HG03135 (cell line): ENCODE results near the gene CCDC167.
"Not testable (repeated sequence)": the region's sequence is repeated elsewhere in the genome, so short reads cannot be mapped to it uniquely, and the experiment has no call there.

ENCODE experiments used
- ATAC-seq: cut with Tn5 transposase; IDR thresholded peaks from one replicate; pipeline ENCODE4 v1.9.1; 2021; ENCODE audit warnings: mild to moderate bottlenecking, moderate library complexity; ENCODE audit not compliant: unreplicated experiment

The CCDC167 gene

DNA sequence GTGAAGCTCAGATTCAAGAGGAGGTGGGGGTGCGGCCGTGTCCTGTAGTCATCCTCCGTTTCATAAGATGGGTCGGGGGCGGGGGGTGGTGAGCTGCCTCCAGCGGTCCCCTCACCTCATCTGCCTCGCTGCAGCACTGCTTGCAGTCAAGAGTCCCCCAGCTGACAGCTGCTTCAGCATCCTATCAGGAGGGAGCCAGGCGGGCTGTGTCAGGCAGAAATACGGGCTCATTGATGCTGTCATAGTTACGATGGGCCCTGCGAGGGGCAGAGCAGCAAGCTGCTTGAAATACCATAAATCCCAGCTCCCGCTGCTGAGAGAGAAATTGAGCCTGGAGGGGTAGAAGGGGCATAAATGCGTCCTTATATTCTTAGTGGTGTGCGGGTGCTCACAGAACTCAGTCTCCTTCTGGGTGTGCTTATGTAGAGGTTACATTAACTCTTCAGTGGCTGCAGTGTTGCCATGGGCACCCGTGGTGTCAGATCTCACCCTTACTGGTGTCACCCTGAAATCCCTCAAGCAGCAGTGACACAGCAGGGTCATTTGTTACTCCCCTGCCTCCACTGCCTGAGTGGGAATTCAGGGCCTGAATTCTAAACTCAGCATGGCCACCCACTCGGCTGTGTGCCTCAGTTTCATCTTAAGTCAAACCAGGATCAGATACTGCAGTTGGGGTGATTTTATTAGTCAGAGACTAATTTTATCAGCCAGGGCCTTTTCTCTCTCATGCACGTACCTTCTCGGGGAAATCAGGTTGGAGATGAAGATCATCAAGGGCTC, 21.8 kb downstream of the CCDC167 start:
- ATAC-seq = no peak

DNA sequence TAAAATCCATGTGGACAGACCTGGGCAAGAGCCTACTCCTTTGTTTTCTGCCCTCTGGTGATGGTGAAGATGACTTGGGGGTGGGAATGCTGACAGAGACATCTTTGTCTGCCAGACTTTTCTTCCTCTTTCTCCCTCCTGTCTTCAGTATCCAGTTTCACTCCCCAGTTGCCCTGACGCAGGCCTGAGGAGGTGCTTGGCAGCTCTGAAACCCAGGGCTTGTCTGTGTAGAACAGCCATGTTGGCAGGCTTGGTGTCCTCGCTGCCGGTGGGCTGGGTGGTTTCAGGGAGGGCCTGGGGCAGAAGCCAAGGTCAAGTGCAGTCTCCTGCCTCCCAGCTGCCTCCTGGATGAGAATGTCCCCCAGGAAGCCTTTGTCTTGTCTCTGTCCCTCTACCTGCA, 22.5 kb downstream of the CCDC167 start:
- no peak for ATAC-seq

DNA sequence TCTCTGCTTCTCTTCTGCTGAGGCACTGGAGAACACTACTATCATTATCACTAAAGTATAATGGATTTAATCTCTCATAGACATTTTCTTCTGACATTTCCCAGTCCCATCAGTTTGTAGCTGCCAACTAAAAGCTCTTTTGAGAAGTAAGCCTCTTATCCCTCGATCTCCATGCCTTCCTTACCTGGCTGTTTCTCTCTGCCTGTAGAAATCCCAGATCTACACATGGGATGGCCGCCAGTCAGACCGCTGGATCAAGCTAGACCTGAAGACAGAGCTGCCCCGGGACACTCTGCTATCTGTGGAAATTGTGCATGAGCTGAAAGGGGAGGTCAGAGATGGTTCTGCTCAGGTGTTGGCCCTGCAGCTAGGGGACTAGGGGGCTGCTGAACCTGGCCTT, 25.4 kb downstream of the CCDC167 start:
- ATAC-seq = no peak

DNA sequence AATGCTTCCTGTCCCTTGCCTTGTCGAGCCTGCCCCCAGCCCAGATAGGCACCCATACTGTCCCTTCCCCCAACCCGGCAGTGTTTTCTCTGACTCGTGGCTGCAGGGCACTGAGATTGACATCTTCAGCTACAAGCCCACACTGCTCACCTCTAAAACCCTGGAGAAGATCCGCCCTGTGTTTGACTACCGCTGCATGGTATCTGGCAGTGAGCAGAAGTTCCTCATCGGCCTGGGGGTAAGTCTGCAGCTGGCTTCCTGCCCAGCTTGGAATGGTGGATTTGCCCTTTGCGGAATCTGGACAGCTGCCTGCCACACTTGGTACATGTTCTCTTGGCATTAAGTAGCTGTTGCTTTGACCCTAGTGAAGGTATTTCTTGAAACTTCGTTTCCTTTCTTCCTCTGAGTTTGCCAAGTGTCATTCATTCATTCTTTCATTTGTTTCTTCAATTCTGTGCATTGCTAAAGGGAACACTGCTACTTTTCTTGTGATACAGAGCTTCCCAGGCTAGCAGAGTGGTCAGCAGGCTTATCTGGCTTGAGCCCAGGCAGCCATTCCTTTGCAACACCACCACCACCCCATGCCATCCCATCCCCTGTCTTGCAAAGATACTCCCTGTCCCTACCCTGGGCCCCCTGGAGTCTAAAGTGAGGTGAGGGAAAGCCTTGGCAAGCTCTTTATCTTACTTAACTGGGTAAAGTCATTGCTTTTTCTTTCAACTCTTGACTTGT, 26.2 kb downstream of the CCDC167 start:
- ATAC-seq = no peak

DNA sequence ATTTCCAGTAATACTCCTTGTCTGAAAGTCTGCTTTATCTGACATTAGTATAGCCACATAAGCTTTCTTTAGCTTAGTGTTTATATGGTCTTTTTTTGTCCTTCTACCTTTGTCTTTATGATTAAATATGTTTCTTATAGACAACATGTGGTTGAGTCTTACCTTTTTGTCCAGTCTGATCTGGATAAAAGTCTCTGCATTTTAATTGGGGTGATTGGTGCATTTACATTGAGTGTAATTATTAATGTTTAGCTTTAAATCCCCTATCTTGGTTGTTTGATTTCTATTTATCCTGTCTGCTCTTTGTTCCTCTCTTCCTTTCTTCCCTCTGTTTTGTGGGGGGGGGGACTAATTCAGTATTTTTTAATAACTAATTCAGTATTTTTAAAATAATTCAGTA, 32.0 kb downstream of the CCDC167 start:
- no peak for ATAC-seq

DNA sequence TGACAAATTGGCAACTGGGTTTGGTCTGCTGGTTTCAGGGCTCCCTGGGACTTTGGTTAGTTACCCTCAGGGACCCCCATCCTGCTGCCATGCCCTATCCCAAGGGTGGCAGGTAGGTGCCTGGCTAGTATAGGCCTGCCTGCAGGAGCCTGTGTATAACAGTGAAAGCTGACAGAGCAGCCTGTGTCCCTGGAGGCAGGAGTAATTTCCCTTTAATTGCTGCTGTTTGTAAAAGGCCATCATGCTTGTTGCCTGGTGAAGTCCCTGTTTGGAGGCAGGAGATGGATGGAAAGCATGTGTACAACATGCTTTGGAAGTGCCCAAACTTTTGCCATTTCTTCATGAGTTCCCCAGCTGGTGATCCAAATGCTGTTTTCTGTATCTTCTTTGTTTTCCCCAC, 36.6 kb downstream of the CCDC167 start:
- no peak for ATAC-seq

DNA sequence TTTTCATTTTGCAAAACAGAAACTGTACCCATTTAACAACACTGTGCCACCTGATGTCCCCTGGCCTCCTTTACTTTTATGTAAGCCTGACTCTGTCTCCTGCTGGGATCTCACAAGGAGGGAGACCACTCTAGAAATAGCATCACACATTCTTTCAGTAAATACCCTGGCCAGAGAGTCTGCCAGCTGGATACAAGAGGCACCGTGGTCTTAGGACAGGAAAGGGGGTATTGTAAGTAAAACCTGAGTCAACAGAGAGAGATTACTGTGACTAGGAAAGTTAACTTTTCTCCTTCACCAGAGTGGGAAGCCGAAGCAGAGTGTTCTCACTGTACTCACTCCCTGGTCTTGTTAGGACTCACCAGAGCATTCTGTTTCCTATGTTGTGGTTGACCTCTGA, 38.9 kb downstream of the CCDC167 start:
- no peak for ATAC-seq

DNA sequence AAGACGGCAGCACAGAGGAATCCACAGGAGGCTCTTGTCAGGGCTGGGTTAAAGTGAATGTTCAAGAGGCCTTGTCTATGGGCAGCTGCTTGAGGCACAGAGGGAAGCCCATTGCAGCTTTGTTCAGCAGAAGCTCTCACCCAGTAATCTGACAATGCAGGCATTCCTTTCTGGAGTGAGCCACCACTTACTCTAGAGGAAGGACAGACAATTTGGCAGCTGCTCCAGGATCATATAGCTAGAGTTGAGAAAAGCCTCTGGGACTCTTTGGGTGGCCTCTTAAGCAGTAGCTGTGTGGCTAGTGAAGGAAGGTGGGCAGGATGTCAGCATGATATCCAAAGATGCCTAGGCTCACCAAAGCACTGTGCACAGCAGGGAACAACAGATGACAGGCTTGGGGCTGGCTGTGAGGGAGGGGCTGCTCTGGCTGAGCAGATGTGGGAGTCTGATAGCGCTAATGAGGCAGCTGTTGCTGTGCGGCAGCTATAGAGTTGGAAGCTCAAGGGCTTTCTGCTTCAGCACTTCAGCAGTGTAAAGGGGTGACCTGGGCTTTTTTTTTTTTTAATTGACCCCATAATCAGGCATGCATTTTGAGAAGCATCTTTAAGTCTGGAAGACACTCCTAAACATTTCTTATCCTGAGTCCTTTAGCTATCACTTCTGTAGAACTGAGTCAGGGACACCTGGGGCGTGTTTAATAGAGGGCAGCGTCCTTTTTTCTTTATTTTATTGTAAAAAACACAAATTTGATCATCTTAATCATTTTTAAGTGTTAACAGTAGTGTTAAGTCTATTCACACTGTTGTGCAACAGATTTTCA, 39.5 kb downstream of the CCDC167 start:
- ATAC-seq = no peak

DNA sequence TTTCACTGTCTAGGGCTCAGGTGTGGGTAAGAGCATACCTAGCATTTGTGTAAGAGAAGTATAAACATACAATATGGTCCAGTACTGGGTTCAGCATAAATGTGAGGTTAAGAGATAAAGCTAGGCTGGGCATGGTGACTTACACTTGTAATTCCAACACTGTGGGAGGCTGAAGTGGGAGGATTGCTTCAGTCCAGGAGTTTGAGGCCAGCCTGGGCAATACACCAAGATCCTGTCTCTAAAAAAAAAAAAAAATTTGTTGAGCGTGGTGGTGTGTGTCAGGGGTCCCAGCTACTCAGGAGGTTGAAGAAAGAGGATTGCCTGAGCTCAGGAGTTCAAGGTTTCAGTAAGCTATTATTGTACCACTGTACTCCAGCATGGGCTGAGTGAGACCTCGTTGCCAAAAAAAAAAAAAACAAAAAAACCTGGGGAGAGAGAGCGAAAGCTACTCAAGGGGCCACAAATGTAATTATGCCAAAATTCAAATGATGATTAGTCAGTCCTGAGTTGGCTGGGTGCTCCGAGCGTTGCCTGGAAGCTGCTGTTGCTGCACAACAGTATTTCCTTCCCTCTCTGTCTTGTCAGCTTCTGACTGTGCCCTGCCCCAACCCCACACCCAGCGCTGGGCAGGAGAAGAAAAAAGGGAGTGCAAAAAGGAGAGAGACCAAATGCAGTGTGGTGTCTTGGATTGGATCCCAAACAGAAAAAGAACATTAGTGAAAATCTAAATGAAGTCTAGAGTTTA, 42.7 kb downstream of the CCDC167 start:
- ATAC-seq = no peak

DNA sequence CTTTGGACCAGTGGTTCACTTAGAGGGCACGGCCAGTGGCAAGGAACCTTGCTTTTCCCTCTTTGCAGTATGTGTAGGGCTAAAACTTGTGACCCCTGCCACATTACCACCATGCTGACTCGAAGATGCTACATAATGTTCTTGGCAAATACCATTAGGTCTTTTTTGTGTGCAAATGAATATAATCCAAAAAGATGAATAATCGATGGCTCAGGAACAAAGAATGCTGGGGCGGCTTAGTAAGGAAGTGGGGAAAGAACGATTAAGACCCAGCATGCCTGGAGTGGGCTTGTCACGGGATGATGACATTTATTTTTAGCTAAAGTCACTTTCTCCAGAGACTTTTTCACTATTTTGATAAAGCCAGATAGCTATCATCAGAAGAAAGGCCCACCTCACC, 43.6 kb downstream of the CCDC167 start:
- ATAC-seq = no peak

DNA sequence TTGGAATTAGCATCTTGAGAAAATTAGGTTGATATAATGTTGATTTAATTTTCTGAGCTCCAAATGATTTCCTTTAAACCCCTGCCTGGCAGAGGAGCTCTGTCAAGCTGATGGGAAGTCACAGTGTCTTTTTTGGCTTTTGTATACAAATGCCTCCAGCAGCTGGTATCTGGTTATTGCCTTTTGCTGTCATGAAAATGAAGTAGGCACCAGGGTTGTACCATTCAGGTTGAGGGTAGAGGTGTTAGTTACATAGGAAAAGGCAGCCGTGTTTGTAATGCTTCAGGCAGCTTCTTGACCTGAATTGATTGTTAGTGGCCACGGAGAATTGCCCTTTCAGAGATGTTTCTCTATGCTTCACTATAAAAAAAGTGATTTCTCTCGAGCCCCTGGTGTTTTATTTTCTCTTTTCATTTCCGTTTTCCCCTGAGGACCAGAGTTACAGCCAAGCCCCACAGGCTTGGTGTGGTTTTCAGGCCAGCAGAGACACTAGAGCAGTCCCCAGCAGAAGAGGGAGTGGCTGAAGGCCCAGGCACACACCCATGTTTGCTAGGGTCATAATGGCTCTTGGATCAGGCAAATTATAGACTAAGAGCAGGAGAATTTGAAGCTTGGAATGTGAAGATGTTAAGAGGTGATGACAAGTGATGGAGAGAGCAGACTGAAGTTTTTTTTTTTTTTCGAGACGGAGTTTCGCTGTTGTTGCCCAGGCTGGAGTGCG, 45.1 kb downstream of the CCDC167 start:
- no peak for ATAC-seq

DNA sequence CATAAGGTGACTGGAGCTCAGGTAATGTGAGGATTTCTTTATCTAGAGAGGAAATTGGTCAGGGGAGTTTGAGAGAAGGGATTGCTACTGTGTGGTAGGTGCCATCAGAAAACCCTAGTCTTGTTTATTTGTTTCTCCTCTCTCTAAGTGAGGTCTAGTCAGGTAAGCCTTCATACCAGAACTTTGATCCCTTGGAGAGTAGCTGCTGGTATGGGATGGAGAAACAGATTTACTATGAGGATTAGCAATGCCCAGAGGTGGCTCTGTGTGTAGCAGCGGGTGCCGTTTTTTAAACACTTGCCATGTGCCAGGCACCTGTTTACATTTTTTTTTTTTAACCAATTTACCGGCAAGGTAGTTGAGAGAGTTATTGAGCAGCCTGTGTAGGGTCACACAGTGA, 47.2 kb downstream of the CCDC167 start:
- no peak for ATAC-seq

DNA sequence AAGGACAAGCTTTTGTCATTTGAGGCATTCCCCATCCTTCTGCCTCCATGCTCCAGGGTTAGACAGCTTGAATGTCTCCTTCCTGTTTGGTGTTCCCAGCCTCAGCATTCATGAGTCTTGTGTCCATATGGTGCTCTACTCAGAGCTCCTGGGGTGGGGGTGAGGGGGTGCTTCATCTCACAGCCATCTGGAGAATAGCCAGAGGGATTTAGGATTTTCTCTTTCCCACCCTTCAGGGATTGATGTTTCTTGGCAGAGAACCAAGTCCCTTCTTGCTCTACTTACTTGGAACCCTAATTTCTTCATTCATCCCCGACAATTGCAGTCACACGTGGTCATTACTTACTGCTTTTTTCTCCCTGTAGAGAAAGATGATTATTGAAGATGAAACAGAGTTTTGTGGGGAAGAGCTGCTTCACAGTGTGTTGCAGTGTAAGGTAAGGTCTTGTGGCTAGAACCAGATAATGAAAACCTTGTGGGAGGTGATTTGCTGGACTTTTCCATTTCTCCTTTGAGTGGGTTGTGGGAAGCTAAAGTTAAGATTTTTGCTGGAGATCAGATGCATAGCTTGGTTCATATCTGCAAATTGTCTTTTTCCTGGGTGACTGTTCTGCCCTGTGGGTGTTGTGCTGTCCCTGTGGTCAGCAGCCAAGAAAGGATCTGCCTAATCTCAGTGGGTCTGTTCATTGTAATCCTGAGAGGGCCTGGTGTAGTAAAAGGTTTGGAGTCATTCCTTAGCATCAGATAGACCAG, 48.1 kb downstream of the CCDC167 start:
- no peak for ATAC-seq

DNA sequence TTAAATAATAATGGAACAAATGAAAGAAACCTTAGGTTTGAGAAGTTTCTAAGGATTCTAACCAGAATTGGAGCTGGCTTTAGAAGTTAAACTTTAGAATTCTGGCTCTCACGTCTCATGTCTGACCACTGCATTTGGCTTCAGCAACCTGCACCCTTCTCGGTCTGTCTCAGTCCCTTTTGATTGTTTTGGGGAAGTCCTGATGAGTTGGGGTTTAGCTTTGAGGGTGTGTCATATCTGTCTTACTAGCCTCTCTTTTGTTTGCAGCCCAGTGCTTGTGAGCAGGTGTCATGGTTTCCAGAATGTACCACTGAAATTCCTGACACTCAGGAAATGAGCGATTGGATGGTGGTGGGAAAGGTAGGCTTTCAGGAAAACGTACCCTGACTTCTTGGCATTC, 49.7 kb downstream of the CCDC167 start:
- ATAC-seq = no peak

DNA sequence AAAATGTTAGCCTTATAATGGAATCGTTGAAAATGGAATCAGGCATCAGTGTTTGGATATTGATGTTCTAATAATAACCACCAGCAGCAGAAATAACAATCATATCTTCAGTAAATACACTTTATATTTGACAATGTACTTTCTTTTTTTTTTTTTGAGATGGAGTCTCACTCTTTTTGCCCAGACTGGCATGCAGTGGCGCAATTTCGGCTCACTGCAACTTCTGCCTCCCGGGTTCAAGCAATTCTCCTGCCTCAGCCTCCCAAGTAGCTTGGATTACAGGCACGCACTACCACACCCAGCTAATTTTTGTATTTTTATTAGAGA, 56.5 kb downstream of the CCDC167 start:
- ATAC-seq = not testable (repeated sequence)

DNA sequence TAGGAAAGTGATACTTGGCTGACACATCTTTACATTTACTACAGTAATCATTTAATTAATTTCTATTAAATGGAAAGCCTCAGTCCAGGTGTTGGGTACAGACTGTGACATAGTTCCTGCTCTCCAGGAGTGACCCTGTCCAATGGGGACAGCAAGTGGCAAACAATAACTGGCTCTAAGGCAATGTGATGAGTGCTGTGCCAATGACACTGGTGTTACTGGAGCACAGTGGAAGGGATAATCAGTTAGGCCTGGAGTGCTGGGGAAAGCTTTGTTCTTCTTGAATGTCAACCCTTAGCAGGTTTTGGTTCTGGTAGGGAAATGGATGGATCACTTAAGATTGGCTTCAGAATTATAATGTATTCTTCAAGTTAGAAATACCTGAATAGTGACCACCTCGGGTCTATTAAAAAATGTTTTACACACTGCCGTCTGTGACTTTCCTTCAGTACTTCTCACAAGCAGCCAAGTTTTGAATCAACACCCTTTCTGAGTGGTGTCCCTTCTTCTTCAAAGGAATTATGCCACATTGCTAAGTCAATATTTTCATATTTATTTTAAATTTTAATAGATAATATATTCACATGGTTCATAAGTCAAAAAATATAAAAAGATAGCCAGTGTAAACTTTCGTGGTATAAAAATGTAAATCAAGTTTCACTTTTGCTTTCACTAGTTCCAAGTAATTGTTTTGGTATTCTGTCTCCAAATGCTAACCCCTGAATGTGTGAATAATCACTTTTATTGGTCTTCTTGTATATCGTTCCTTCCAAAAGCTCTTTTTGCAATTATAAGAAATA, 57.1 kb downstream of the CCDC167 start:
- no peak for ATAC-seq

DNA sequence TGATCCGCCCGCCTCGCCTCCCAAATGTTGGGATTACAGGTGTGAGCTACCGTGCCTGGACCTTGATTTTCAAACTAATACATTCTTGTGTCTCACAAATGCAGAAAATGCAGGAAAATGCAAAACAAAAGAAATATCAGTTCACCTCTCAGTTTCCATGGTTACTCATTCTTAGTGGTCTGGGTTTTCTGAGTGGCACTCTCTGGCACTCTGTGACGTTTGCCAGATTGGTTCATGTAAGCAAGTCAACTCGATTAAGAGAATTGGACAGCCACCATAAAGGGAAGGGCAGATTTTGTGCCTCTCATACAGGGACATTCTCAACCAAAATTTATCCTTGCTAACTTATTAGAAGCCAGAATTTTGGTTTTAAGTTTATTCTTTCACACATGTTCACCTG, 58.0 kb downstream of the CCDC167 start:
- no peak for ATAC-seq

DNA sequence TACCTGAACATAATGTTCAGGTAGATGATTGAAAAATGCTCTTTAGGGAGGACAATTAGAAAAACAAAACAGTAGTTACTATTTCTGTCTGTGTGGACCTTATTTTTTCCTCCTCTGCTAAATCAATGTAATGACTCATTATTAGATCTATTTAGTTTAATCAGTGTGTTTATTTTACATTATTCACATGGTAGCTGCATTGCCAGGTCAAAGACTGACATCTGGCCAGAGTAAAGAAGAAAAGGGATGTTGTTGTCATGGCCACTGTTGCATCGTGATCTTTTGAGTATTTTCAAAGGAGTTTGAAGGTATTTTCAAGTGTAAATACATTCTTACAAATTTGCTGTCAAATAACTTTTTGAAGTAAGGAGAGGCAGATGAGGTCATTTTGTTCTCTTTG, 60.8 kb downstream of the CCDC167 start:
- ATAC-seq = no peak

DNA sequence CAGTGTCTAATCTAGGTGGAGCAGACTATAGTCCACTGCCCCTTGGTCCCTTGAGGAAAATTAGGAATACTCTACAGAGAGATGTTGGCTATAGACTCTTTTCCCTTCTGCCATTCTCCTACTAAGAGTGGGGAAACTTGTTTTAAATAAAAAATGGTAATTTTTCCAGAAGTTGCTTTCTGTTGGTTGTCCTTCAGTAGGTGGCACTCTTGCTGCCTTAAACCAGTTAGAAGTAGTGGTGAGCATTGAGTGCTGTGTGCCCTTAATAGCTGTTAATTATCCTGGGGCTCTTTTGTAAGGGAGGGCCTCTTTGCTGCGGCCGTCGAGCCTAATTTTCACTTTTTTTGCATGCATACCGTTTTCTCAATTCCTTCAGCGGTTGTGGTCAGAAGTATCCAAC, 63.9 kb downstream of the CCDC167 start:
- ATAC-seq = no peak
